HS-27A (cell line): ENCODE measurements around the gene ADAMTS12.
A peak's percentile ranks its signal among the peaks of the same experiment; 100 is the strongest.

ENCODE experiments used
- DNase-seq: peaks from one replicate; pipeline ENCODE4 v3.0.0-alpha.2; 2012; ENCODE audit warnings: low read depth, missing footprints

ADAMTS12 gene

DNA sequence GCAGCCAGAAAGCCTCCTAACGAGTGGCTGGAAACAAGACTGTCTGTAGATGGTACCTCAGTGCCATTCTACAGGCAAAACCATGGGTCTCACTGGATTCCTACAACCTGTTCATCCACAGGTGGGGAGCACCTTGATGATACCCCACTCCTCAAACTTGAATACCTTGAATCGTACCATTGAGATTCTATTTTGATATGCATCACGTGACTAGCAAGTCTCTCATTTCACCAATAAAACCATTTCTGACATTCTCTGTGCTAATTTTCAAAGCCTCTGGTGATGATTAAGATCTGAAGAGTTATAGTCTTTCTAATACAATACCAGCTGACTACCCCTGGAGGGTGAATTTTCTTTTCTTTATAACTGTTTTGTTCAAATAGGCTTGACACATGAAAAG is 188.9 kb downstream of the ADAMTS12 start:
- DNase-seq, result no peak

DNA sequence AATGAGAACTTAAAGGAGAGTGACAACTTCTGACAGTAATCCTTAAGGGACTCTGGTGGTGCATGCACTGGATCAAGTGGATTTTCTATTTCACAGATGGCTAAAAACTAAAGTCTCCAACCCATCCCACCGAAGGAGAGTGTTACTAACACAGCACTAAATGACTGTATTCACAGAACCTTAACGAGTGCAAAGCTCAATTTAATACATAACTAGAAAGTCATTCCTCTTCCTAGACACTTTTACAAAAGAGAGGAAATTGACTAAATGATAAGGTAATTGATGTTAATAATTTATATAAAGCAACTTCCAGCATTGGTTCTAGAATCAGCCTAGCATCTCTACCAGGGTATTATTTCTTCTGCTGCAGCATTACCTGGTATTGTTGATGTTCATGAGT is 189.8 kb downstream of the ADAMTS12 start:
- no peak for DNase-seq

DNA sequence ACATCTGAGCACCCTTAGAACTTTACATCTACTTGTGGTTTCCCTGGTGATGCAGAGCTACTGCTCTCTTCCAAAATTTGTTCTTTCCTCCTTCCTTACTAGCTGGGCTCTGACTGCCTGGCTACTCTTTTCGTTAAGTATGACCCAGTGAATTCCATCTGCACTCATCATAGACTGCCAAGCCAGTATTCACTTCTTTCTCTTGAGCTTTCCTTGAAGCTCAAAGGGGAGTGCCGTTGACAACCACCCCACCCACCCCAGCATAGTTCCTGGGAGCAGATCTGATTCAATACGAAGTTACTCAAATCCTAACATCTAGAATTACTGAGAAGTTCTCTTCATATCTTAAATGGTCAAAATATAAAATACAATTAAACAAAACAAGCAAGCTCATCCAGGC is 190.5 kb downstream of the ADAMTS12 start:
- DNase-seq, result peak; percentile 40

DNA sequence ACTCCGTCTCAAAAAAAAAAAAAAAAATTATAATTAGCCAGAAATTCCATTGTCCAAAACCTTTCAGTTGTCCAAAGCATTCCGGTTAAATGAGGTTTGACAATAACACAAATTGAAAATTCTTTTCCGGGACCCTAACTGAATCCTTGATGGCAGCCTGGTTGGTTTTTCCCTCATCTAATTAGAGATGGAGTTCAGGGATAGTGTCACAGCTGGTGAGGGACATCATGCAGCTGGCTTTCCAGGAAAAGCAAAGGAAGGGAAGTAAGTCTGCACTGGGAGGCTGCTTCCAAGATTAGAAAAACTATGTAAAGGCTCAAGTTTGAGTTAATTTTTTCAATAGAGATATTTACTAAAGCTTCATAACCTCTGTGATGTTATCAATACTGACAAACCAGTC is 195.4 kb downstream of the ADAMTS12 start:
- DNase-seq, result no peak

DNA sequence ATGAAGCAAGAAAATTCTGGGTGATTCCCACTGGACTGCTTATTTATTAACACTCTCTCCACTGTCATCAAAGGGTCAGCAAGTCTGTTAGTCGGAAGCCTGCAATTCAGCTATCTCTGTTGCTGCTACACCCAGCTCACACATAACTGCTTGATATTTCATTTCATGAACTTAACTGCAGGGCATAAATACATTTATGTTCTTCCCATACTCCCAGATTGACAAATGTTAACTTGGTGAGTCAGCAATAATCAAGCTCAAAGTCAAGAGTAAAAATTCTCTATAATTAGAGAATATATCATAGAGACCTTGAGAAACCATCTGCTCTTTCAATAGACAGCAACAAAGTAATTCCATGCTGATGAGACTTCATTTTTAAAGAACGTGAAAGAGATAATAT is 198.8 kb downstream of the ADAMTS12 start:
- DNase-seq, result no peak

DNA sequence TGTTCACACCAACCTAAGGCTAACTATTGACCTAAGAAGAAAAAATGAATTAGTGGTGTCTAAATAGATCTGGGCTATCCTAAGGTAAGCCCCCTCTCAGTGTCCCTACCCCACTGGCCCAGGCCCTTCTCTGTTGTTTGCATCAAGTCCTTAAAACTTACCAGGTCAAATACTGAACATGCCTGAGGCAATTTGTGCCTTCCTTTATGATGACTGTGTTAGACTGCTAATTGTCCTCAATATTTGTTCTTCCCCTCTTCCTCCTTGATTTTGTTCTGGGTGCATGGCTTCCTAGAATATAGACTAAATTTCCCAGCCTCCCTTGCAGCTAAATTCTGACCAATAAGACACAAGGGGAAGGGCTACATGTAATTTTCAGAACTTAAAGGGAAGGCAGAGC is 199.9 kb downstream of the ADAMTS12 start:
- DNase-seq, result no peak

DNA sequence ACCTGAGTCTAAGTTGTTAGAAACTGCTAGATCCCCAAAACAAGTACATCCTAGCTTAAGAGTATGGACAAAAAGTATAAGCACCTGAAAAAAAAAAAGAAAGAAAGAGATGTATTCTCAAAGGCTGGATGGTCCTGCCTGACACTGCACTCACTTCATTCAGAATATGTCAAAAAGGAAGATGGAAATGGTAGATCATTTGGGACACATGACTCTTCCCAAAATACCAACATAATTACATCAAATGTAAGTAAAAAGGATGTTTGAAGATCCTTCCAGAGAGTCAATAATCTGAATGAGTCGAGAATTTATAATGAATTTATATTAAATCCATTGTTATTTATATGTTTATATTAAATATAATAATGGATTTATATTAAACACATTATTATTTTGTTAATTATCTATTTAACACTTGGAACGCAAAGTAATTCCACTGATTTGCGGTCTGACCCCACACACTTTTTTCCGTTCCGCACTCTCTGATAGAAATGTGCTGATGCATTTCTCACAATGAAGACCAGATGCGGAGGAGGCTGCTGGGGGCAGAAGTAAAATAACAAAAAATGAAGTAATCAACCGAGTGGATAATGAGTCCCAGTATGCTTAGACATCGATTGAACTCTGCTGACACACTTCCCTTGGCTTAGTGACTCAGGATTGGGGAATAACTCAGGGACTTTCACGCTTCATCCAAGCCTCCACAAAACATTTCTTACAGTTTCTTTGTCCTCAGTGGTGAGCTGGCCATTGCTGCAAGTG is 201.2 kb downstream of the ADAMTS12 start:
- DNase-seq, result no peak

DNA sequence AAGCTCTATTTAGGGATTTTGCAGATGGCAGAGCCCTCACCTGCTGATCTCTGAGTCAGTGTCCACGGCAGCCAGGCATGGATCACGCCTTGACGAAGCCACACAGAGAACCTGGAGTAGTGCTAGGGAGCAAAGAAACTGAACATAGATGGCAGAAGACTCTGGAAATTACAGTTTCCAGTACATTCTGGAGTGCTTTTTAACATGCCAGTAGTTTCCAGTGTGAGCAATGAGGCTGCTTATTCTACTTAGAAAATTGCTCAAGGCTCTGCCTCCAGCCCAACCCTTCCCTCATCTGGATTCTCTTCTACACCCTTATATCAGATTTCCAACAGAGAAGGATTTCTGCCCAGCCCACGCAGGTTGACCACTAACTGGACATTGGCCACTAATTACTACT is 203.3 kb downstream of the ADAMTS12 start:
- DNase-seq, result no peak

DNA sequence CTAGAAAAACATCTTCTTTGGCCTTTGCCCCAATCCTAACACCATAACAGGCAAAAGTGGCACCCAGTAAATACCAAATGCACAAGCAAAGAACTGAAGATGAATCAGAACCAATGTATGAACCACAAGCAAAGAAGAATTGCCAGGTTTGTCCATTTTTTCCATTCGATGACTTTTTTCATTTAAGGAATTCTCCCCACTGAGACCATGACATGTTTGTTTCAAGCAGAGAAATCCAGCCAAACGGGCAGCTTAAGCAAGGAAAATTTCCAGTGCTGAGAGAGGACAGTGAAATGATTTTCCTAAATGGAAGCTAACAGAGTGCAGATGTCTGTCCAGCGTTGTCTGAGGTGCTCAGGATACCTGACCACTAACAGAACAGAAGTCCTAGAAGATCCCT is 203.7 kb downstream of the ADAMTS12 start:
- no peak for DNase-seq

DNA sequence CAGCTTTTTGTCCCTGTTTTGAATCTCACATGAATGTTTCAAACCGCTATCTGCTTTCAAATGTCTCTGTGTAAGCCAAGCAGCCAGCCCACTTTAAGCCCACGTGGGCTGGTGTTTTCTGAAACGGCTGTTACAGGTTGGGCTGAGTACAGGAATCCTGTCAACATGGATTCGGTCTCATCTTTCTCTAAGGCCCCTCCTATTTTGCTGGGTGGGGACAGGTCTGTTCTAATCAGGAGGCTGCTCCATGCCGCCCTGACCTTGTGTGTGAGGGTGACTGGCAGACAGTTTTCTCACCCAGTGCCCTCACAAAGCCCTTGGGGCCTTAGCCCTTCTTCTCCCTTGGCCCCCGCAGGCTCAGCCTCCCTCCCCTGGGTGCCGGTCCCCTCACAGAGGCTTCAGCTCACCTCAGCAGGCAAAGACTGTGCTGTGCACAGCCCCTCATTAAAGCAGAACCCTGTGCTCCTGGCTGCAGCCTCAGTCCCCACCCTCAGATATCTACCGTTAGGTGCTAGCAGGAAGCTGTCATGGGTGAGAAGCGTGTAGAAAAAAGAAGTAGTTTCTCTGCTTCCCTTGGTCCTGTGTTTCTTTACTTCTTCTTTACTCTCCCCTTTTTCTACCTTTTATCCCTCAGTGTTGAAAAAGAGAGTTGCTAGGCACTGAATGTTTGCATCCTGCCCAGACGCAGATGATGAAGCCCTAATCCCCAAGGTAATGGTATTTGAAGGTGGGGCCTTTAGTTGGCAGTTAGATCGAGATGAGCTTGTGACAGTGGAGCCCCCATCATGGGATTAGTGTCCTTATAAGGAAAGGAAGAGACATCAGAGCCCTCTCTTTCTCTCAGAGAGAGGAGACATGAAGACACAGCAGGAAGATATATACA is 205.7 kb downstream of the ADAMTS12 start:
- DNase-seq, result no peak

DNA sequence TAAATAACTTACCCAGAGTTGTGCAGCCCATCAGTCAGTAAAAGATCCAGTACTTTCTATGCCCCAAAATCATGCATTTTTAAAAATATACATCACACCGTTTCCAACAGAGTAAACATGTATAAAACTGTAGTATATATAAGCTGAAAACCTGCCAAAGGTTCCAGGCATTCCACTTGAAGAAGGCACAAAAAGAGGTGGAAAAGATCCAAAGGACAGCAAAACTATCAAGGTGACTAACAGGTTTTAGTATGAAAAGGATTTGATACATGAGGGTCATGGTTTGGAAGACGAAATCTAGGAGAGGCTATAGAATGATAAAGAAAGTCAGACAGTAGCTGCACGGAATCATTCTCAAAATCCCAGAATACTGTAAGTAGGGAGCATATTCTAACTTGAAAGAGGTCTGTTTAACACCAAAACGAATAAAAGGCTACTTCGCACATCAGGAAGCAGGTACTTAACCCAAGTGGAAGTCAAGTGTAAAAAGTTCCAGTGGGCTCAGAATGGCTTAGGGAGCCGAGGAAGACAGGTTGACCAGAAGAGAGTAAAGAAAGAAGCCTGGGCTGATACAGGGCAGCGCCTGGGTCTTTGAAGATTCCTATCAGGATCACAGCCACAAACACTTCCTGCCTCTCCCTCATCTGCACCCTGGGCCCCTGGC is 207.2 kb downstream of the ADAMTS12 start:
- DNase-seq, result no peak

DNA sequence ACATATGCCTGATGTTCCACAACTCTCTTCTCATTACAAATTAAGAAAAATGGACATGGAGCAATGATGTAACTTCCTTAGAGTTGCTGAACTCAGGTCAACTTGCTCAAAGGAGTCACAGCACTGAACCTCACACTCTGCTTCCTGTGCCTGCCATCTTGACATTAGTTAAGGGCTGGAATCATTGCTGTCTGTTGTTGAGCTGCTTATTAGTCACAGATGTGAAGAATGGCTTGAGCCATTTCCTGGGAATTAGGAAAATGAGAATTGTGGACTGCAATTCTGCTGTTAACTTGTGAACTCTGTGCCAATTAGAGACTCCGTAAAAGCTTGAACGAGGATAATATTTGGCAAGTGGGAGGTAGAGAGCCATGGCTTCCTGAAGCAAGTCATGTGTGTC is 212.0 kb downstream of the ADAMTS12 start:
- DNase-seq, result no peak

DNA sequence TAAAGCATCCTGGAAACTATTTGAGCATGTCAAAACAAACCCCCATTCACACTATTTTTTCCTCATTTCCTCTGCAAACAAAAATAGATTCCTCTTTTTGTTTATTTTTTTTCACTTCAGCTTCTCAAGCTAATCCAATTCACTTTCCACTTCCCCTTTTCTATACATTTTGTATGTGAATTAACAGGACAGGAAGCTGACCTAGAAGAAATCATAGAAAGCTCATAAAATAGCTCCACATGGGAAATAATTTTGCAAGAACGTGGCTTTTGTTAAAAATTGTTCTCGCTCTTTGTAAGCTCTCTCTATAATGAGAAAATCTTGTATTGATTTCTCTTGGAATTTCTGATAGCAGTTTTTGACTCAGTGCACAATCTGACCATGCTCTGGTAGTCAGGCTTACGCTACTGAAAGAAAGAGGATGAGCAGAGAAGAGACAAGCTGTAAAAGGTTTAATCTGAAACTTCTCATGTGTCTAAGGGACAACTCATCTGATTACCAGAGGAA is 215.8 kb downstream of the ADAMTS12 start:
- DNase-seq, result no peak

DNA sequence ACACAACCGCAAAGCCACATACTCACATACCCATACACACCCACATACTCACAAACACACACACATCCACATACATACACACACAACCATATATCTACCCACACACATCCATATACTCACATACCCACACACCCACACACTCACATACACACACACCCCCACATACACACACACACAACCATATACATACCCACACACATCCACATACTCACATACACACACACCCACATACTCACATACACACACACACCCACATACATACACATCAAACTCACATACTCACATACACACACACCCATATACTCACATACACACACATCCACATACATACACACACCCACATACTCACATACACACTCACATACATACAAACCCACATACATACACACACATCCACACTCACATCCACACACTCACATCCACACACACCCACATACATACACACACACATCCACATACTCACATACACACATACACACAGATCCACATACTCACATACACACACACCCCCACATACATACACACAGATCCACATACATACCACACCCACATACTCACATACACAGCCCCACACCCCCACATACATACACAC is 220.0 kb downstream of the ADAMTS12 start:
- DNase-seq, result no peak

DNA sequence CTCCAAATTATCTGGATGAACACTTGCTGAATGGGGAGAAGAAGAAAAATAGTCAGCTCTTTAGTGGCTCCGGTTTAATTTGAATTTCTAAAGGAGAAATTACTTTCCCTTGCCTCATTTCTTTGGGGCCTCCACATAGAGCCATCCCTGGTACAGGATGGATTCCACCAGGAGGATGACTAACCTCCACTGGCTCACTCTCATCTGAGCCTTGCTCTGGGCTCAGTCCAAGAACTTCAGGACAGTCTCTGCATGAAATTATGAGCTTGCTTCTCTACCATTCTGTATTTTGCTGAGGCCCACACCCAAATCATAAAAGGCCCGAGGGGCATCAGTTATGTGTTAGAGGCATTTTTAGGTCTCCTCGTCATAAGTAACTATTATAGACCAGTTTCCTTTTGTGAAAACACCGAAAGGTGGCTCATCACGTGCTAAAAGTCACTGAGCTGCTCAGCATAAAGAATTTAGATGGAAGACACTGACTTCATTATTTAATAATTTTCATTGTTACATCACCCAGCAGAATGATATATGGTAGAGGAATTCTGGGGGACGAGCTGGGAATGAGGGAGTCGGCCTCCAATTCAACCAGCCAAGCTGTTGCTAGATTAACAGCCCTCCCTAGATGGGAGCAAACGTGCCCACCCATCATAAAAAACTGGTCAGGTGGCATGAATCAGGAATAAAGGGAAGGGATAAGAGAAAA is 228.9 kb downstream of the ADAMTS12 start:
- DNase-seq, result peak; percentile 22

DNA sequence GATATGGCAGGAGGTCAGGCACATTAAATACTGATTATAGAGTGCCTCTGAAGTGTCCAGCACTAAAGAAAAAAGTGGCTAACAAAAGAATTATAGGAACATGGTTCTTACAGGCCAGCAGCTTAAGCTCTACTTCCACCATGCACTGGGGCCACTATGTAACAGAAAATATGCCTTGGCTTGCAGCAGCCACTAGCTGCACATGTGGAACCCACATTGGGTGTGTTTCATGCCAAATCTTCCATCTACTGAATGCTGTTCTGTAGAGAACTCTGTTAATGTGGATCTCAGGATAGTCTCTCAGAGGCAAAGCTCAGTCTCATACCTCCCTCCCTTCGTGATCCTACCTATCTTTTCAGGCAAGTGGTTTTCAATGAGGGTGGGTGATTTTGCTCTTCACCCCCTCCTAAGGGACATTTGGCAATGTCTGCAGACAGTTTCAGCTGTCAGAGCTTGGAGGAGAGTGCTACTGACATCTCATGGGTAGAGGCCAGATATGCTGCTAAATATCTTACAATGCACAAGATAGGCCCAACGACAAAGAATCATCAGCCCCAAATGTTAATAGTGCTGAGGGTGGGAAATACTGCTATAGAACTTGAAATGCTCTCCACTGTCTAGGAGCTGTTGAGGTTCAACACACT is 232.1 kb downstream of the ADAMTS12 start:
- DNase-seq, result no peak

DNA sequence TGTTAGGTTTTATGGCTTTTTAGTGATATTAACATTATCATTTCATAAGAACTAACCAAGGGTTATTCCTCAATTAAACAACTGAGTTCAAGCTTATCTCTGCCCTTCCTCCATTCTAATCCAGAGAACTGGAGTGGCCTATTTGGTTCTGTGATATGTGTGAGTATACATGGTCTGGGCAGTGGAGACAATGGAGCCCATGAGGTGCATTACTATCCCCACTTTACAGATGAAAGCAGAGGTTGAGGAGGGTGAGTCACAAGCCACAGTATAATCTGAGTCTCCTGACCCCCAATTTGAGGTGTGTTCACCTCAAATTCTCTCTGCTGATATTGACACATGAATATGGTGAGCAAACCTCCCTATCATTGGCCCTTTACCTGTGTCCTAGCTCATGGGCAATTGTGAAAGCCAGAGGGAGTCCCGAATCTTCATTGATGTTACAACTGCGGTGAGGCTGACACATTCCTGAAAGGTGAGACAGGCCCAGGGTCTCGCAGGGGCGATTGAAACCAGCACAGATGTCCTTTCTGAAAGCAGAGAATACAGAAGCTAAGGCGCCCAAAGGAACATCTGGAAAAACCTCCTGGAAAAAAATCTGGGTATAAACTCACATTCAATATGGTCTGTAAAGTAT is 233.9 kb downstream of the ADAMTS12 start:
- DNase-seq, result no peak

DNA sequence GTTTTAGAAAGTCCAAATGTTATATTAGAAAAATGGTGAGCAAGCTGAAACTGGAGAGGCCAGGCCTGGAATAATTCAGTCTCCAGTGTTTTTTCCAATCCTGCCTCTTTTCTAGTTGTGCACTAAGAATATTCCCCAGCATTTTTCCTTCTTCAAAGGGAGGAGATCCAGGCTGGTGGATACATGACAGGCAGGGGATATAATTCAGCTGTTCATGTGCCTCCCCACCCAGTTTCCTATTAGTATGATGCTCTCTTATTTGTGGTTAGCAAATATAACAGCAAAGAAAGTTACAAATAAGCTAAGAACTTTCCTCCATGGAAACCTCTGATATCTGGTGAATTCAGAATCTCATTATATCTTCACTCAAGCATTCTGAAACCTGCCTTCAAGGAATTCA is 234.6 kb downstream of the ADAMTS12 start:
- no peak for DNase-seq

DNA sequence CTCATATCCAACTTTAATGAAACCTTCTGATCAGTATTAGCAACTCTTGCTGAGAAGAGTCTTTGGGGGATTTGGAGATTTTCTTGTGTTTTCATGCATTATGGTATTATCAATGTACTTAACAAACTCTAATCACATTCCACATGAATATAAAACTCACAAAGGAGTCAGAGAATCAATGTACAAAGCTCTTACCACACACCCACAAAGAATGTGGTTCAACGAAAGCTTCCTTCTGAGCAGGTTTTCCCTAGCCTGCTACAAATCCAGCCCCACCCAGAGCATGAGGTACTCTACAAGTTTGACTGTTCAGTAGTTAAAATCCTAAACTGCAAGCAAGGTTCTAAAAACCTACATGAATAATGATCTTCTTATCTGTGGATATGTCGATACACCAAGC is 240.9 kb downstream of the ADAMTS12 start:
- DNase-seq, result no peak
